Neural crest cell (in vitro differentiated cells): ENCODE results near the gene PIEZO2. TPM values are rescaled to one million over a fixed set of nuclear protein-coding genes. Genes with fewer than 3 reads are reported as not detected.

Source experiments
- DNase-seq: peaks from one replicate; pipeline ENCODE4 v3.0.0; 2021; ENCODE audit warnings: low read depth, mixed read lengths, low spot score
- H3K27ac Mint-ChIP-seq: one replicate; pipeline ENCODE4 v1.8.0; 2021; ENCODE audit warnings: mild to moderate bottlenecking, mixed read lengths; ENCODE audit not compliant: unreplicated experiment
- H3K27me3 Mint-ChIP-seq: 2 replicates; pipeline ENCODE4 v1.8.0; 2021; ENCODE audit warnings: low read depth, mild to moderate bottlenecking, mixed read lengths
- H3K36me3 Mint-ChIP-seq: 2 replicates; pipeline ENCODE4 v1.8.0; 2021; ENCODE audit warnings: low read depth, mild to moderate bottlenecking, mixed read lengths
- H3K4me1 Mint-ChIP-seq: 2 replicates; pipeline ENCODE4 v1.8.0; 2021; ENCODE audit warnings: mixed read lengths
- H3K4me3 Mint-ChIP-seq: one replicate; pipeline ENCODE4 v1.8.0; 2021; ENCODE audit warnings: mild to moderate bottlenecking, mixed read lengths
- H3K9me3 Mint-ChIP-seq: 2 replicates; pipeline ENCODE4 v1.8.0; 2021; ENCODE audit warnings: mixed read lengths
- CTCF ChIP-seq: fragments of 200-600 bp; sonication (generic); conservative IDR thresholded peaks from 2 replicates; pipeline ENCODE4 v1.5.0; 2021; ENCODE audit warnings: antibody characterized with exemption, mild to moderate bottlenecking
- total RNA-seq: library from RNA; stranded (reverse); gene quantifications from 2 replicates; pipeline ENCODE4 v1.2.1, GENCODE V29; 2021

Gene PIEZO2
- total RNA-seq, 1 donor from 2014 or later, result 15.5 TPM

DNA sequence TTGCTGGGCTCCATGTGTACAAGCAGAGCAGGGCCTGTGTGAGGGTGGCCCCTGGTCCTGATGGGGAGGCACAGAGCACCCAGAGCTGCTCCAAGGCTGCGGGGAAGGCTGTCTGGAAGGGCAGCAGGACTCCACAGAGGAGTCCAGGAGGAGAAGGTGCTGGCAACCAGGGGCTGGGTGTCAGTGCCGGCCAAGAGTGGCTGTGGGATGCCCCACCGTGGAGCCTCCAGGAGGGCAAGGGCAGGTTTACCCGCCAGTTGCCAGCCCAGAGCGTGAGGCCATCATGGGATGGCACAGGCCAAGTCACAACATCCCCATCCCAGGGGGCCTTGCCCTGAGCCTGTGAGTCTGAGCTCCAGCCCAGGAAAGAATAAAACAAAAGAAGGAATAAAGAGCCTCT, 381.7 kb downstream of the PIEZO2 start:
- DNase-seq, result no peak
- no peak for TF ChIP-seq CTCF
- Mint-ChIP-seq H3K4me1 (no peaks in the 10 kb centered on the region), H3K36me3 (peaks cover 17% of the 10 kb centered on the region), H3K4me3 (no peak overlapping the region), H3K27me3 (no peaks in the 10 kb centered on the region), H3K27ac (no peak overlapping the region), H3K9me3 (peaks cover 2% of the 10 kb centered on the region)

DNA sequence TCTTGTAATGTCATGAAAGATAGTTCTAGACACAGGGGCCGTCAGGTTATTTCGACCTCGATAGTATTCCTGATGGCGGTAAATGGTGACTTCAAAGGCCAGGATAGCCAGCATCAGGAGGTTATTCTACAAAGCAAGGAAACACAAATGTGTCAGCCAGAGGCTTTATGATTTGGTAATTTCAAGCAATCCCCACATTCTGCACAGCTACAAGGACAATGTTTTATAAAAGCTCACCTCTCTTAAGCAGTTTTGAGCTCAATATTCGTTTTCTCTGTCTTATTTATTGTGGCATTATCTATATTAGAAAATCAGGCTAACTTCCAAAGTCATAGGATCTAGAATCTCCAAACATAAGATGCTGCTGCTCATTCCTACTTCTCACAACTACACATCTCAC, 388.4 kb downstream of the PIEZO2 start:
- no peaks in the 10 kb centered on the region for H3K4me1 Mint-ChIP-seq
- no peak for DNase-seq
- TF ChIP-seq CTCF, result no peak
- H3K9me3 Mint-ChIP-seq, result no peaks in the 10 kb centered on the region
- no peak overlapping the region for H3K27ac Mint-ChIP-seq
- no peak overlapping the region for H3K4me3 Mint-ChIP-seq
- H3K36me3 Mint-ChIP-seq, result peaks cover 4% of the 10 kb centered on the region
- H3K27me3 Mint-ChIP-seq, result no peaks in the 10 kb centered on the region

DNA sequence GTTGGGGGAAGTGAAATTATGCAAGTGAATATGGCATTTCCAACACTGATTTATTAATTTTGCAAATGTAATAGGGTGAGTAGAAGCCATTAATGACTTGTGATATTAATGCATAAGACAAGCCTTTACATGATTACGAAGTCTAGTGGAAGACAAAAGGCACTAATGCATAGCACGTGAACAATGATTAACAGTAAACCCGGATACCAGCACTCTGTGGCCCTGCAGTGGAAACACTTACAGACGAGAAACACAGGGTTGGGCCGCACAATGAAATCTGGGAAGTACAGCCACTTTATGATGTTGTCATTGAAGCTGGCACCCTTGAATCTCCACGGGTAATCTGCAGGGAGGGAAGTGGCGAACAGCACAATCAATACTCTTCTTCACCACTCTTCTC, 390.1 kb downstream of the PIEZO2 start:
- H3K36me3 Mint-ChIP-seq, result peaks cover 4% of the 10 kb centered on the region
- no peak overlapping the region for H3K4me3 Mint-ChIP-seq
- H3K27me3 Mint-ChIP-seq, result no peaks in the 10 kb centered on the region
- no peaks in the 10 kb centered on the region for H3K9me3 Mint-ChIP-seq
- DNase-seq, result no peak
- no peaks in the 10 kb centered on the region for H3K4me1 Mint-ChIP-seq
- no peak for TF ChIP-seq CTCF
- no peak overlapping the region for H3K27ac Mint-ChIP-seq

GRCh38 chr18:10757946-10758345, 391.4 kb downstream of the PIEZO2 start:
- no peak for TF ChIP-seq CTCF
- no peak overlapping the region for H3K4me3 Mint-ChIP-seq
- no peaks in the 10 kb centered on the region for H3K4me1 Mint-ChIP-seq
- H3K27ac Mint-ChIP-seq, result no peak overlapping the region
- no peaks in the 10 kb centered on the region for H3K9me3 Mint-ChIP-seq
- no peaks in the 10 kb centered on the region for H3K27me3 Mint-ChIP-seq
- H3K36me3 Mint-ChIP-seq, result peaks cover 2% of the 10 kb centered on the region
- no peak for DNase-seq

DNA sequence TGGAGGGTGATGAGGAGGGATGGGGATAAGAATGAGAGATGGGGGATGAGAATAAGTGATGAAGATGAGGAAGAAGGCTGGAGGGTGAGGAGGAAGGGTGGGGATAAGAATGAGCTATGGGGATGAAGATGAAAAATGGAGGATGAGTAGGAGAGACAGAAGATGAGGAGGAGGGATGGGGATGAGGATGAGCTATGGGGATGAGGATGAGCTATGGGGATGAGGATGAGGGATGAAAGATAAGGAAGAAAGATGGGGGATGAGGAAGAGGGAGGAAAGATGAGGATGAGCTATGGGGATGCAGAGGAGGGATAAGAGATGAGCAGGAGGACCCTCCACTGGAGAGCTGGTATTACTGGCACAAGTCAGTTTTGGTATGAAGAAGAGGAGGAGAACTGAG, 392.0 kb downstream of the PIEZO2 start:
- H3K4me3 Mint-ChIP-seq, result no peak overlapping the region
- no peaks in the 10 kb centered on the region for H3K4me1 Mint-ChIP-seq
- H3K36me3 Mint-ChIP-seq, result peaks cover 2% of the 10 kb centered on the region
- no peak overlapping the region for H3K27ac Mint-ChIP-seq
- DNase-seq, result no peak
- H3K27me3 Mint-ChIP-seq, result no peaks in the 10 kb centered on the region
- H3K9me3 Mint-ChIP-seq, result no peaks in the 10 kb centered on the region
- no peak for TF ChIP-seq CTCF

- TF ChIP-seq CTCF, result no peak
Measured at GRCh38 chr18:10755855-10756254, 393.5 kb downstream of the PIEZO2 start.

More at GRCh38 chr18:10755855-10756254, 393.5 kb downstream of the PIEZO2 start:
- H3K36me3 Mint-ChIP-seq, result peaks cover 2% of the 10 kb centered on the region
- H3K27me3 Mint-ChIP-seq, result no peaks in the 10 kb centered on the region
- peaks cover under 1% of the 10 kb centered on the region for H3K4me1 Mint-ChIP-seq
- no peak overlapping the region for H3K4me3 Mint-ChIP-seq
- no peak overlapping the region for H3K27ac Mint-ChIP-seq
- H3K9me3 Mint-ChIP-seq, result no peaks in the 10 kb centered on the region
- no peak for DNase-seq
